Fibroblast of the aortic adventitia (primary cell): ENCODE data around the gene SMOC1. TPM values are rescaled to one million over a fixed set of nuclear protein-coding genes. Genes with fewer than 3 reads are reported as not detected.

Experiments
- DNase-seq: peaks from one replicate; pipeline ENCODE4 v3.0.0-alpha.2; 2010; ENCODE audit warnings: low read depth
- H3K4me3 ChIP-seq: 2 replicates; pipeline ENCODE4 v1.5.1; 2011; ENCODE audit warnings: low read depth, mild to moderate bottlenecking, control low read depth, low read length, moderate library complexity
- total RNA-seq: library from RNA; depleted of rRNA; stranded (reverse); fragments of >200 nt; gene quantifications from 2 replicates; pipeline ENCODE4 v1.2.3, GENCODE V29; 2012; ENCODE audit warnings: low replicate concordance
- TF ChIP-seq, protein P1 (sequence below): IDR thresholded peaks from 2 replicates; pipeline ENCODE4 v1.5.1; 2011; ENCODE audit warnings: mild to moderate bottlenecking, low read length, control low read depth, inconsistent platforms; ENCODE audit not compliant: insufficient read depth

The SMOC1 gene
- total RNA-seq, 1 donor: 1.1 TPM

DNA sequence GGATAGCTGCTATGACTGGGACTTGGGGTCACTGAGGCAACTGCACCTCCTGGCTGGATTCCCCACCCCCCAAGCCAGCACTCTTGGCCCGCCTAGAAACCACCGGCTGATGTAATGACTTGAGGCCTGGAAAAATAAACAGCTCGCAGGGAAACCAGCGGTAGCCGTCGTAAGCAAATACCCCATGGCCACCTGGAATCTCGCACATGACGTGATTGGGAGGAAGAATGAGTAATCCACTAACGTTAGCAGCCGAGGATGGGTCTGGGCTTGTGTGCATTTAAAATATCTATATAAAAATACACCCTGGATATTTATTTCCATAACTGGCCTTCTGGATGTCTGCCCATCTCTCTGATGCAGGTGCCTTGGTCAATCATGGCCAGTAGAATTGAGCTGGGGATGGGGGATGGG, 120.1 kb downstream of the SMOC1 start:
- H3K4me3 ChIP-seq: no peak overlapping the region
- DNase-seq: peak; percentile 53

DNA sequence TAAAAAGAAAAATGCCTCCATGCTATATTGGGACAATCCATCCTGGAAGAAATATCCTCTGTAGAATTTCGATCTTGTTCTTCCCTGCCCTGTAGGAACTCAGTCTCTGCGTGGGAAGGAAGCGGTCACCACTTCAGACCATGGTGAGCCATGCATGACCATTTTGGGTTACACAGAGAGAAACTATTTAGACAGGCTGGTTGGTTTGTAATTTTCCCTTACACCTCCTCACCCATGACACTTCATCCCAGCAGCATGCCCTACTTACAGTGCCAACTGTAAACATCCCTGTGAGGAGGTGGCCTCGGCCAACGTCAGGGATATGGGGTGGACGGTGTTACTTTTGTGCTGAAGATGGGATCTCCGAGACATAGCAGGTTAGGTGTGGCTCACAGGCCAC, 121.4 kb downstream of the SMOC1 start:
- TF ChIP-seq, protein P1, sequence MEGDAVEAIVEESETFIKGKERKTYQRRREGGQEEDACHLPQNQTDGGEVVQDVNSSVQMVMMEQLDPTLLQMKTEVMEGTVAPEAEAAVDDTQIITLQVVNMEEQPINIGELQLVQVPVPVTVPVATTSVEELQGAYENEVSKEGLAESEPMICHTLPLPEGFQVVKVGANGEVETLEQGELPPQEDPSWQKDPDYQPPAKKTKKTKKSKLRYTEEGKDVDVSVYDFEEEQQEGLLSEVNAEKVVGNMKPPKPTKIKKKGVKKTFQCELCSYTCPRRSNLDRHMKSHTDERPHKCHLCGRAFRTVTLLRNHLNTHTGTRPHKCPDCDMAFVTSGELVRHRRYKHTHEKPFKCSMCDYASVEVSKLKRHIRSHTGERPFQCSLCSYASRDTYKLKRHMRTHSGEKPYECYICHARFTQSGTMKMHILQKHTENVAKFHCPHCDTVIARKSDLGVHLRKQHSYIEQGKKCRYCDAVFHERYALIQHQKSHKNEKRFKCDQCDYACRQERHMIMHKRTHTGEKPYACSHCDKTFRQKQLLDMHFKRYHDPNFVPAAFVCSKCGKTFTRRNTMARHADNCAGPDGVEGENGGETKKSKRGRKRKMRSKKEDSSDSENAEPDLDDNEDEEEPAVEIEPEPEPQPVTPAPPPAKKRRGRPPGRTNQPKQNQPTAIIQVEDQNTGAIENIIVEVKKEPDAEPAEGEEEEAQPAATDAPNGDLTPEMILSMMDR: no peak
- no peak for DNase-seq
- H3K4me3 ChIP-seq: no peak overlapping the region

More for the DNA sequence above, 120.1 kb downstream of the SMOC1 start:
- TF ChIP-seq, protein P1: no peak

DNA sequence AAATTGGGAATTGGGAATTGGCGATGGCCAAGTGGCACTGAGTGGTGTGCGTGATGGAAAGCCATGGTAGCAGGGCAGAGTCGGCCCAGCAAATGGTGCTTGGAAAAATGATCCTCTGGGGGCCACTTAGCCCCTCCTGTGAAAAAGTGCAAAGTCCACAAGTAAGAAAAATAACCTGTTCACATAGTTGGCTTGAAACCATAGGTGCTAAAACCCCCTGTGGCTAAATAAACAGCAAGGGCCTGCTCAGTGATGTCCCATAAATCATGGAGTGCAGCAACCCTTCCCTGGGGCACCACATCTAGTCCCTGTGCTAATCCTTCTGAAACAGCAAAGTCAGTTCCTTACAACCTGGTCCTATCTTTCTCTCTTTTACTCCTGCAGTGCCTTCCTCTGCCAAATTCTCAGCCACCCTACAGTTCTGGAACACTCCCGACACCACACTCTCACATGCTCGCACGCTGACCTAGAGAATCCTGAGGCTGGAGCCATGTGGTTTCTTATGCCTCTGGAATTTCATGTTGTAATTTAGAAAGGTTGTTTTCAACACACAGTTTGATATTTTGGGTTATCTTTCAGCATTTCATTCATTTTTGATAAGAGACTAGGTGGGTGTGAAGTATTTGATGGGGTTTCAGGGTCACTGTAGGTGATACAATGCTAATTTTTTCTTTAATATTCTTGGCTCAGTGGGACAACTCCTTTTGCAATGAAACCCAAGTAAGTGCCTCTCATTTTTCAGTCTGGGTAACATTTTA, 123.6 kb downstream of the SMOC1 start:
- TF ChIP-seq, protein P1: no peak
- no peak for DNase-seq
- H3K4me3 ChIP-seq: no peak overlapping the region

DNA sequence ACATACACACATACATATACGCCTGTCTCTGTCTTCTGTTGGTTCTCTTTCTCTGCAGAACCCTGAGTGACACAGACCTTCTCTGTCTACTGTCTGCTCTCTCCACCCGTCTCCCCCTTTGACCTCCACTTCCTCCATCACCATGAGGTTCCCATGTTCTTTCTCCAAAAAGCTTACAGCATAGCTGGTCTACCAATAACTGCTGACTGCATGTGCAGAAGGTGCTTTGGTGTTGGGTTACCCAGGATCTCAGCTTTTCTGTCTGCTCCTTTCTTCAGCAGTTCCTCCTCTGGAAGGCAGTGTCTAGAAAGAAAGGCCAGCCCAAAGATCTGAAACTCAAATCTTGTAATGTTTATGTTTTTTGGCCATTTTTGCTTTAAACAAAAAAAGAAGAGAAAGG, 125.6 kb downstream of the SMOC1 start:
- H3K4me3 ChIP-seq: no peak overlapping the region
- TF ChIP-seq, protein P1: no peak
- no peak for DNase-seq

DNA sequence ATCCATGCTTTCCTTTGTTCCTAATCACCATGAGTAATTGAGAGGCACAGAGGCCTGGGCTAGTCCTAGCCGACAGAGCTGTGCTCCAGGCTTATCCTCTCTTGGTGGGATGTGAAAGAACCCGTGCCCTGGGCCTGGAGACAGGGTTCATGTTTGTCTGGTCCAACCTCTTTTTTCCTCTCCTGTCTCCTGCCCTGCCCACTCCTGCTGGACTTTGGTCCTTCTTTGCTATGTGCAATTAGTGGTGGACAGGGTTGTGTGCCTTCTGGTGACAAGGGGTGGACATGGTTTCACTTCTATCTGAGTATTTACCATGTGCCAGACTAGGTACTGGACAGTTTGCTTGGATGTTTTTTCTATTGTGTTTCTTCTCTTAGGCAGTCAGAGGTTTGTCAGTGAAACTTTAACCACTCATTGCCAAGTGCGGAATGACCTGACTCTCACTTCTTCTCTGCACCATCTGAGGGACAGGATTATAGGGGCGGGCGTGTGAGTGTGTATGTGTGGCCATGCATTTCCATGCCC, 126.1 kb downstream of the SMOC1 start:
- H3K4me3 ChIP-seq: no peak overlapping the region
- DNase-seq: no peak
- TF ChIP-seq, protein P1: no peak

DNA sequence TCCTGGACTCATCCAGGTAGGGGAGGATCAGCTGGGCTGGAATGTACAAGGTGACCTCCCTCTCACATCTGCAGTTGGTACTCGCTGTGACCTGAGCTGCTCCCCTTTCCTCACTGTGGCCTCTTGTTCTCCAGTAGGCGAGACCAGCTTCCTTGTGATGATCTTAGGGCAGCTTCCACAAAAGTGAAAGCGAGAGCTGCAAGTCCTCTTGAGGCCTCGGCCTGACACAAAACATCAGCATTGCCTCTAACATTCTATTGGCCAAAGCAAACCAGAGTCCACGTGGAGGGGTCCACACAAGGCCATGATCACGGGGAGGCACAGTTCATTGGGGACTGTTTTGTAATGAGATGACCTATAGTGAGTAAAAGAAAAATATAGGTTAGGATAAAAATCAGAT, 127.5 kb downstream of the SMOC1 start:
- DNase-seq: no peak
- TF ChIP-seq, protein P1: no peak
- H3K4me3 ChIP-seq: no peak overlapping the region
